DOHH2 (cell line): ENCODE data around the gene TDRD10.

Experiments
- CTCF ChIP-seq: fragments of 200-600 bp; sonication (generic); IDR thresholded peaks from one replicate; pipeline ENCODE4 v1.5.1; 2014; ENCODE audit warnings: antibody characterized with exemption, mild to moderate bottlenecking, low read depth, low read length; ENCODE audit not compliant: poor library complexity, severe bottlenecking
- EZH2phosphoT487 ChIP-seq: fragments of 200-600 bp; sonication (generic); IDR thresholded peaks from 2 replicates; pipeline ENCODE4 v1.6.1; 2017; ENCODE audit warnings: borderline replicate concordance, mild to moderate bottlenecking, antibody characterized with exemption, low read length, moderate library complexity, mixed read lengths

DNA sequence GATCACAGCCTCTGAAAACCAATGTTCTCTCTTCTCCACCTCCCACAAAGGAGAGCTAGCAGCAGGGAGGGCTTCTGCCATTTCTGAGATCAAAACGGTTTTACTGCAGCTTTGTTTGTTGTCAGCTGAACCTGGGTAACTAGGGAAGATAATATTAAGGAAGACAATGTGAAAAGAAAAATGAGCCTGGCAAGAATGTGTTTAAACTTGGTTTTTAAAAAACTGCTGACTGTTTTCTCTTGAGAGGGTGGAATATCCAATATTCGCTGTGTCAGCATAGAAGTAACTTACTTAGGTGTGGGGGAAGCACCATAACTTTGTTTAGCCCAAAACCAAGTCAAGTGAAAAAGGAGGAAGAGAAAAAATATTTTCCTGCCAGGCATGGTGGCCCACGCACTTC, 35.8 kb upstream of the TDRD10 start:
- TF ChIP-seq CTCF (no peak), EZH2phosphoT487 (no peak)
